ENCODE measurements around the gene GMCL1.
A peak's percentile ranks its signal among the peaks of the same experiment; 100 is the strongest.

The GMCL1 gene

DNA sequence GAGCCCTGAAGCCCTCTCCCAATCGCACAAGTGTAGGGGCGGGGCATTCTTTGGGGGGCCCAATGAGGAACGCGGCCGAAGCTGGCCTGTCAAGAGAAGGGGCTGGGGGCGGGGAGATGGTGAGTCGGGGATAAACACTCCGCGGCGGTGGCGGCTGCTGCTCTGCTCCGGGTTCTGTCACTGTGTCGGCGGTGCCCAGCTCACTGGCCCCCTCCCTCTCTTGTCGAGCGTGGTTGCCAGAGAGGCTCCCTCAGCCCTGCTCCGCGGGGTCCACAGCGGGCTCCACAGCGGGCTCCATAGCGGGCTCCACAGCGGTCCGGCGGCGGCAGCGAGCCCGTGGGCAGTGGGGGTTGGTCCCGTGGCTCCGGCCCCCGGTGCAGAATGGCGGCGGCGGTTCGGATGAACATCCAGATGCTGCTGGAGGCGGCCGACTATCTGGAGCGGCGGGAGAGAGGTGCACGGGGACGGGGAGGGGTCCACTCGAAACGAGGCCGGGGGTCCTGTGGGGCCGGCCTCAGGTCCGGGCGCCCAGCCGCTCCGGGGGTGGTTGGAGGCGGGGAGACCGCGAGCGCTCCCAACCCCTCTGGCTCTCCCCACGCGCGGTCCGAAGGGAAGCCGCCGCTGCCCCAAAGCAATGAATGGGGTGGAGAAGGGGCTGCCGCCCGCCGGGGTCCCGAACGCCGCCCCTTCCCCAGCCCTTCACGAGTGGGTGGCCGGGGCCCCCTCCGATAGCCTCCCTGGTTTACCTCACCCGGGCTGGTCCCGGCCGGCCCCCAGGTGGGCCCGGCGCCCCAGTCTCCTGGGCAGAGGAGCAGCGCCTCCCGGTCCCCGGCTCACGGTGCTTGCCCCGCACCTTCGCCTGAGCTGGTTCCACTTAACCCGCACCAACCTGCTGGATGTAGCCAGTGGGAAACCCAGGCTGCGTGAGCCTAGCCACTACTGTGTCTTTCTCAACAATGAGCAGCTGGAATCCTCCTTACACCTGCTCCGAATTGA lies 85.8 kb downstream of the GMCL1 start, which contains the start of gene MXD1:
TSS of gene MXD1 (plus strand) at position 160 of the 996 bp plus-strand sequence. CDS start at position 382, 222 bp downstream.
- no peak for TF ChIP-seq ZNF274 (IDR thresholded peaks at IDR 0.05; ENCODE audit: low read depth, low read length)
- H3K4me3 ChIP-seq (ENCODE audit: low read length) = peak within 1 kb of the TSS; percentile 73

GRCh38 chr2:69916106-69916505 lies 86.6 kb downstream of the GMCL1 start:
- peak overlapping the region; percentile 73; the same call in 1 of the 2 replicates for H3K4me3 ChIP-seq (ENCODE audit: low read length)
- no peak for TF ChIP-seq ZNF274 (IDR thresholded peaks at IDR 0.05; ENCODE audit: low read depth, low read length)

DNA sequence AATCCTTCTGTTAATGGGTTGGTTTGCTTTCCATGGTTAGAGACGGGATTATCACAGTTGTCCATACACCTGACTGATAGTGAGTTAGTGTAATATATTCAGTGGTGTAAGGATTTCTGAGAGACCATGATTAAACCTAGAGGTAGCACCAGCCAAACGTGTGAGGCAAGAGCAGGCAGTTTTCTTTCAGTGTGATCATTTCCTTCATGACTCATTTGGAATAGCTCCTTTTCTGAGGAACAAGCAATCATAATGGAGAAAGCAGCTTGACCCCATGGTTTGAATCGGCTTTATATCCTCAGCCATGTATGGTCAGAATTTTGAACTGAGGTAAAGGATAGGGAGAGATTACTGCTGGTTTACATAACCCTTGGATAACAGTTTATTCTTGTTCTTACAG lies 88.4 kb downstream of the GMCL1 start:
- H3K4me3 ChIP-seq (ENCODE audit: low read length) = no peak overlapping the region
- TF ChIP-seq ZNF274 (IDR thresholded peaks at IDR 0.05; ENCODE audit: low read depth, low read length) = no peak

DNA sequence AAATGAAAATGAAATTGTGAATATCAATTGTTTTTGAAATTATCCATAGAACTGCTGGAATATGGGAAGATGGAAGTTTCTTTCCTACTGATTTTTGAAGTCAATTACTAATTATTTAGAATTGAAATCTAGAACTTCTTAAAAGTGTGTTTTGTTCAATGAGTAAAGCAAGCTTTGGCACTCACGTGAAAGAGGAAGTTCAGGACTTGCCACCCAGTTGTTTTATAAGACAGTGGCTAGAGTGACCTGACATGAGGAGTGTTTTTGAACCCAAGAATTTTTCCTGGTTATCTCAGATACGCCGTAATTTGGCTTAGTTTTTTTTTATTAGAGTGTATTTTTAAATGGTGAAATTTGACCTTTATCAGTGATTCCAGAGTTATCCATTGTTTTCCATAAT lies 88.9 kb downstream of the GMCL1 start:
- no peak for TF ChIP-seq ZNF274 (IDR thresholded peaks at IDR 0.05; ENCODE audit: low read depth, low read length)
- H3K4me3 ChIP-seq (ENCODE audit: low read length) = no peak overlapping the region

DNA sequence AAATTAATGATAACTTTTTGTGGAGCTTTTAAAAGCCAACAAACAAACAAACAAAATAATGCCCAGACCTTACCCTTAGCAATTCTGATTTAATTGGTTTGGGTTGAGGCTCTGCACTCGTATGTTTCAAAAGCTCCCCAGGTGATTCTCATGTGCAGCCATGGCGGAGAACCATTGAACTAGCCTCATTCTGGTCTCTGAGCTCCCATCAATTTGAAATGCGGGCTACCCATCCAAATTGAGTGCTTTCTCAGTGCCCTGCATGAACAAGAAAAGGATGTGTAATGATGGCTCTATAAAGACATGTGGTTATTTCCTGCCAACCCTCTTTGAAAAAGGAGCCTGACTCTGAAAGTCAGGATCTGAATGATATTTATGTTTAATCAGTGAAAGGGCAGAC lies 93.7 kb downstream of the GMCL1 start:
- TF ChIP-seq ZNF274 (IDR thresholded peaks at IDR 0.05; ENCODE audit: low read depth, low read length) = no peak
- H3K4me3 ChIP-seq (ENCODE audit: low read length) = no peak overlapping the region

GRCh38 chr2:69926849-69927515 lies 97.5 kb downstream of the GMCL1 start:
- no peak overlapping the region for H3K4me3 ChIP-seq (ENCODE audit: low read length)
- TF ChIP-seq ZNF274 (IDR thresholded peaks at IDR 0.05; ENCODE audit: low read depth, low read length) = no peak
